Cerebellar nuclear complex (tissue), 1 donor: ENCODE measurements around the gene REEP5.
"Not testable (repeated sequence)": the region's sequence is repeated elsewhere in the genome, so short reads cannot be mapped to it uniquely, and the experiment has no call there.

Experiments
- DNase-seq, 2 experiments: peaks; one replicate each; lab custom pipeline; 2025; lab: John Stamatoyannopoulos, UW

Gene REEP5

DNA sequence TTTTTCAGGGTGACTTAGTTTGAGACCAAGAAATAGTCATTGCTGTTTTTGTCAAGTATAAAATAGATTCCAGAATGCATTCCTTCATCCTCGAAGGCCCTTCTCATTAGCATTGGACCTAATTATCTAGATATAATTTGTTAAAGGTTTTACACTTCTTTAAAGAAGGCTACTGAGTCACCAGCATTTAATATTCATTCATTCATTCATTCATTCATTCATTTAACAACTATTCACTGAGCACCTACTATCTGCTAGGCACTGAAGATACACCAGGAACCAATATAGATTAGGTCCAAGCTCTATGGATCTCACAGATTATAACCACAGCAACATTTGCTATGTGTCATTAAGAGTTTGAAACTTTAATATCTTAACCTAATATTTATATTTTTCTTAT is 11.1 kb upstream of the REEP5 start:
- no peak for DNase-seq

DNA sequence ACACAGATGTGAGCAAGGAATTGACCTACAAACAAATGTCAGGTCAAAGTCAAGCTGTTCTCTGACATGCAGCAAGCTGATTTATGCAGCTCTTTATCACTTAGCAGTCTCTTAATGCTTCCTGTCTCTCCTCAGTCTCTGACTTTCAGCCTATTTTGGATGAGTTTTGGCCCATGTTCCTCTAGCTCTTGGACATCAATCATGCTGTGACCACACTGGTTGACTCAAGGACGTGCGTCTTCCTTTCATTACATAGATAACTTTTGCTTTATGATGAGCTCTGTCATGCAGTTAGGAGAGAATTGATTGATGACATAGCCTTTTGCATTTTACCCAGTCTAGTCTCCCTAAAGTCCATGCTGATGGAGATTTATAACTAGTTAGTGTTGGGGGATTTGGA is 9.4 kb upstream of the REEP5 start:
- DNase-seq, result no peak

DNA sequence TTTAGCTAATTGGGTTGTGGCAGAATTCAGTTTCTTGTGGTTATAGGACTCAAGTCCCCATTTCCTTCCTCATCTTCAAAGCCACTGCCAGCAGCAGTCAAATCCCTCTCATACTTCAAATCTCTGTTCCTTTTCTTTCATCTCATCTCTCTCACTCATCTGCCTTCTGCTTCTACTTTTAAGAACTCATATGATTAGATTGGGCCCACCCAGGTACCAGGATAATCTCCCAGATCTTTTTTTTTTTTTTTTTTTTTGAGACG is 8.0 kb upstream of the REEP5 start:
- no peak for DNase-seq

DNA sequence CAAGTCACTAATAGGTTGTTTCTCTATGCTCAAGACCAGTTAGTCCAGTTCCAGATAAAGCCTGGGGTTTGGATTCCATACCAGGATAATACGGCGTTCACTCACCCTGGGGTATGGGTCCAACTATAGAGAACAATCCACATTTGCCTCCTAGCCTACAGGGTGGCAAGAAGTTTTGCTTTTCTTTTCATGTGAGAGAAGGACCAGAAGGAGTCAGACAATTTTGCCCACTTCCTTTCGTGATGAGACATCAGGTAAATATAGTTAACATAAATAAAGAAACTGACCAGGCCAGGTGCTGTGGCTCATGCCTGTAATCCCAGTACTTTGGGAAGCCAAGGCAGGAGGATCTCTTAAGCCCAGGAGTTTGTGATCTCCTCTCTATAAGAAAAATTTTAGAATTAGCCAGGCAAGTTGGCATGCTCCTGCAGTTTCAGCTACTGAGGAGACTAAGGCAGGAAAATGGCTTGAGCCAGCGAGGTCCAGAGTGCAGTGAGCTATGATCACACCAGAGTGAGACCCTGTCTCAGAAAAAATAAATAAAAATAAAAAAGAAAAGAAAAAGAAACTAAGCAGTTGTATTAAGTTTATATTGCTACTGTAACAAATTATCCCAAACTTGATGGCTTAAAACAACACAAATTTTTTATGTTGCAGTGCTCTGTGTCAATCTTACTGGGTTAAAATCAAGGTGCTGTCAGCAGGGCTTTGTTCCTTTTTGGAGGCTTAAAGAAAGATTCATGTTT is 7.5 kb upstream of the REEP5 start:
- DNase-seq, result no peak

DNA sequence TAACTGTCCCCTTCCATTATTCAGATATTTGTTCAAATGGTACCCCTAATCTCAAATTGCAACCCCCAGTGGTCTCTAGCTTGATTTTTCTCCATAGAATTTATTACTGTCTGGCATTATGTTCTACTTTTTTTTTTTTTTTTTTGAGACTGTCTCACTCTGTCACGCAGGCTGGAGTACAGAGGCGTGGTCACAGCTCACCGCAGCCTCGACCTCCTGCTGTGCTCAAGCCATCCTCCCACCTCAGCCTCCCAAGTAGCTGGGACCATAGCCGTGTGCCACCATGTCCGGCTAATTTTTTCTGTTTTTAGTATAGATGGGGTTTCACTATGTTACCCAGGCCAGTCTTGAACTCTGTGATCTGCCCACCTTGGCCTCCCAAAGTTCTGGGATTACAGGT is 2.0 kb upstream of the REEP5 start:
- DNase-seq, result no peak

DNA sequence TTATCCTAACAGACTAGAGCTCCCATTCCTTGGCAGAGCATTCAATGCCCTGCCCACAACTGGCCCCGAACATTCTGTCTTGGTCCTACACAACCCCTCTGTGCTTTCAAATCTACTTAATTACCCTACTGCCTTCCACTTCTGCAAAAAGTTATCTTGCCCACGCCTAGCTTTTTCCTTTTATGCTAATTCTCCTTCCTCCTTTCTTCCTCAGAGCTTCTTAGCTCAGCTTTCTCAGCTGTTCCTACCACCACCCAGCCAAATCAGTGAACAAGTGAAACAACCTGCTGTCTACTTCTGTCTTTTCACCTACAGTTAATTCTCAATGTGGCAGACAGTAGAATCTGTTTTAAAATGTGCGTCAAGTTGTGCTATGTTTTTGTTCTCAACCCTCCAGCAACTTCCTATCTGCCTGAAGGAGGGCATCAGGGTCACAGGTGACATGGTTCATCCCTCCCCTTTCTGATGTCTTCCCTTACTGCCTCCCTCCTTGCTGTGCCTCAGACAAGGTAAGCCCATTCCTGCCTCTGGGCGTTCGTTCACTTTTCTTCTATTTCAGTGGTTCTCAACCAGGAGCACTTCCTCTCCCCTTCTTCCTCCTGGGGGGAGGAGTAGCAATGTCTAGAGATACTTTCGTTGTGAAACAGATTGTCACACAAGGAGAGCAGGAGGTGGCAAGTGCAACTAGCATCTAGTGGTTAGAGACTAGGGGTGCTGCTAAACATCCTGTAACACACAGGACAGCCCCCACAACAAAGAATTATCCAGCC is 1.3 kb upstream of the REEP5 start:
- DNase-seq, result no peak

DNA sequence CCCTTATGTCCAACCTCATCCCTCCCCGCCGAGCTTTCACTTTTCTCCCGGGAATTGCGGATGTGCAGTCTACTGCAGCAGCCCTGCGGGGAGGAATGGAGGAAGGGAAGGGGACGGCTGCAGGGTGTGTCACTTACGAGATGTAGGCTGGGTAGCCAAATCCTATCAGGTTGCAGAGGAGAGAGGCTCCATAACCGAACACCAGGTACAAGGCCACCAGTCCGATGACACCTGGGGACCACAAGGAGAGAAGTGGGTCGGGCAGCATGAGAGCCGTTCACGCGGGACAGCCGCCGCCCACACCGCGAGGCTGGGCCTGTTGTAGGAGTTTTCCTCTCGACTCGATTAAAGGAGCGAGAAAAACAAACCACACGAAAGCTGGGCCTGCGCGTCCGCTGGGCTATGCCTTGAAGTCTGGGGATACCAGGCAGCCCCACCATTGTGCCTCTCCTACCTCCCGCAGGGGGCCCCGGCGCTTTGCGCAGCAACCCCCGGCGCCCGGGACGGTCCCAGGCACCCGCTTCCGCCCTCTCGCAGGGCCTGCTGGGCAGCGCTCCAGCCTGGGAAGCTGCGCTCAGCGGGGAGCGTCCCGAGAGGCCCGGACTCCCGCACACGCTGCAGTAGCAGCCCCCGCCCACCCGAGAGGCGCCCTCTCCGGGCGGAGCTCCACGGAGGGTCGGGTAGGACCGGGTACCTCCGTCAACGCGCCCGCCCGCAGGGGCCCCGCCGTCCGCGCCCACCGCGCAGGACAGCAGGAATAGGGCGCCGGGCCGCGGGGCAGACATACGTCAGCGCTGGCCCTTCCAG is 798 bp downstream of the REEP5 start:
- no peak for DNase-seq

DNA sequence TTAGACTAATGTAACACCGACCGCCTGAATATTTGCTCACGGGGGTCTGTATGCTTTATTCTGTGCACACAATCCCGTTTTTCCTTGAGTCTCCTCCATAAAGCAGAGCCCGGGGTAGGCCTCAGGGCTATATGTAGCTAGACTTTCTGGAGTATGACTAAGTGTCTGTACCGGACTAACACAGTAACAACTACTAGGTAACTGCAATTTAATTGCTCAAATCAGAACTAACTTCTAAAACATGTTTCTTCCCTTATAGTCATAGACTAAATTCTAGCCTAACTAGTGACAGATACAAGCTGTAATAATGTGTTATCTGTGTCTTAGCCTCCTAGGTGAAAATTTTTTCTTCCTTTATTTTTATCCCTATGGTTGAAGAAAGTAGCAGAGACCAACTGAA is 2.1 kb downstream of the REEP5 start:
- DNase-seq, result no peak

DNA sequence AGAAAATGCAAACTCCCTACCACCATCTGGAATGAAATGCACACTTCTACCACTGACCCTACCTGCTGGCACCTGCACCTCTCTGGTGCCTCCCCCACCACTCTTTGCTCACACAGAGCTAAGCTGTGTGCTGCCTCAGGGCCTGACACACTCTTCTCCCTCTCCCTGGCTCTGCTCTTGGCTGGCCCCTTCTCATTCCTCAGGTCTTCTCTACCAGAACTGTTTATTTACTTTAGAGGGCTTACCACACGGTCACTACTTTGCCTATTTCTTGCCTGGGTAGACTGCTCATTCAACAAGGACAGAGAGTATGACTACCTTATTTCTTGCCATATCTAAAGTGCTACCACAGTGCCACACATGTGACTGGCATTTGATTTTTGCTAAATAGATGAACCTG is 3.3 kb downstream of the REEP5 start:
- no peak for DNase-seq

DNA sequence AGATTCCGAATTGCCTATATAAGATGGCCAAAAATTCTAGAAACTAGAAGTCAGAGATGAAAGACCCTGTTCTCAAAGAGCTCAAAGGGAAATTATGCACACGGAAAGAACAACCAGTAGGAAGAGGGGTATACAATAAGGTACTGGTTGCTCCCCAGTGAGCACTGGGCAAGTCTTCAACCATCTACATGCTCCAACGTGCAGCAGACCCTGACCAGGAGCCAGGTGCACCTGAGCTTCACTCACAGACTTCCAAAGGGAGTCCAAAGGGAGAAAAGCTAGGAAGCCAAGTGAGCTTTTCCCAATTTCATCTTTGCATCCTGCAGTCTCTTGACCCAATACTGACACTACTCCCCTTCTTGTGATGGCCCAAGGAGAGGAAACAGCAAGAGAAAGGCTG is 3.9 kb downstream of the REEP5 start:
- no peak for DNase-seq

DNA sequence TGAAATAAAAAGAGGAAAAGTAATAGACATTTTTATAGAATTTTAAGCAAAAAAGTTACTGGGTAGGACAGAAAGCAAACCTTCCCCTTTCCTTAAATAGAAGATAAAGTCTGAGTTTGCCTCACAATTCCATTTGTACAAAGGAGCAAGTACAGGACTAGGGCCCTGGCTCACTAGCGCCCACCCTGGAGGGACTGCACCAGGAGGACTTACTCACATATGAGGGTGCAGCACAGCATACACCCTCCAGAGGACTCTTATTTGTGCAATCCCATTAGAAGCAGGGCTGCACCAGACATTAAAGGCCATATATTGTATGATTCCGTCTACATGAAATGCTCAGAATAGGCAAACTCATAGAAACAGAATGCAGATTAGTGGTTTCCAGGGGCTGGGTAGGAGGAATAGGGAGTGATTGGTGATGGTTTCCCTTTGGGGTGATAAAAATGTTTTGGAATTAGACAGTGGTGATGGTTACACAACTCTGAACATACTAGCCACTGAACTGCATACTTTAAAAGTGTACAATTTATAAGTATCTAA is 4.5 kb downstream of the REEP5 start:
- no peak for DNase-seq

DNA sequence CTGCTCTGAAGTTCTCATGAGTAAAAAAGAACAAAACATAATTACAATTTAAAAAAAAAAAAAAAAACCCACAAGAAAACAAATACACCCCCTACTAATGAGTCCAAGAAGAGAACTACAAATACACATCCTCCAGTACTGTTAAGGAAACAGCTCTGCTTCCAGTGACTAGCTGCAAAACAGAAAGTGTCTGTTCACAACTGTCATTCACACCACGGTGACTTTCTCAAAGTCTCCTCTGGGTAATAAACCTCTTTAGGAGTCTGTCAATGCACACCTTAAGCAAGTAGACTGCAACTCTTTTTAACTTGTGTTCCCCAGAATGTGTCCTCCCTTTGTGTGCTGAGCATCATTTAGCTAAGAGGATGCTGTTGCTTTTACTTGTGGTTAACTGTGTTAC is 6.2 kb downstream of the REEP5 start:
- DNase-seq, result no peak

DNA sequence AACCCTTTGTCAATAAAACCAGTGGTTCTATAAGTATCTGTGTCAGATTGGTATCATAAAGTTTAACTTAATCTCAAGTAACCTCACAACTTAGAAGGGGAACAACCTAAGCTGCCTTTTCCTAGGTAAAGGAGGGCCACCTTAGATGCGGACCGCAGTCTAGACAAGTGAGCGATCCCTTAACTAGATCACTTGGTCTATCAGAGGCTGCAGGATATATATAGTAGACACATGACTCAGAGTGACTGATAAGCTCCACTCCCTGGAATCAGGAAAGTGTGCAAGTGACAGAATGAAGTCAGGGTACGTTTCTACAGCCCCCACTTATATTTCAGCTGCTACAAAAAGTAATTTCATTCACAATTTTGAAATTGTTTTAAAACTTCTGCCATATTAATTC is 7.4 kb downstream of the REEP5 start:
- no peak for DNase-seq

DNA sequence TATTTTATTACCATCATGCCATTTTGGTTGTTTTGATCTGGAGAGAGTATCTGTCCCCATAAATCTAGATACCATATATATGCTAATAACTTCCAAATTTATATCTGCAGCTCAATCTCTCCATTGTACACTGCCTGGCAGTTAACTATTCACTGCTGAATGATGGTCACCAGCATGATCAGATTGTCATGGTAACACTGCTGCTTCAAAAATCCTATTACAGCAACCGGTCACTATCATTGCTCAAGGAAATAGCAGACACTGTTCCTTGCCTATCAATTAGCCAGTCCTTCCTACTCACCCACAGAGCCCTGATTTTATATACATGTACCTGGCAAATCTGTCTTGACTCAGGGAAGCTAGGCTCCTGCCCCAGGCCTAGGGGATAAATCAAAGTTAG is 11.5 kb downstream of the REEP5 start:
- DNase-seq, result no peak

DNA sequence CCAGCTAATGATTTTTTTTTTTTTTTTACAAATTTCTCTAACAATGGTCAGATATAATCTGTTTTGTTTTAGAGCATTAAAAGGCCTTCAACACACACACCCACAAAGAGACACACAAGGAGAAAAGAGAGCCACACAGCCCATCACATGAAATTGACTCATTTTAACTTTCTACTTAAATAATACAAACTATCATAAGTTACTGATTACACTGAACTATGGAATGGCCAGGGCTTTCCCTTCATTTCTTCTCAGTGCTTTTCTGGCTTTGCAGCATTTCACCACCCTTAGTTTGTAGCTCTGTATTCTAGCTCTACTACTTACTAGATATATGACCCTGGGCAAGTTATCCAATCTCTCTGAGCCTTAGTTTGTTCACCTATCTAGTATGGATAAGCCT is 13.2 kb downstream of the REEP5 start:
- DNase-seq, result no peak

DNA sequence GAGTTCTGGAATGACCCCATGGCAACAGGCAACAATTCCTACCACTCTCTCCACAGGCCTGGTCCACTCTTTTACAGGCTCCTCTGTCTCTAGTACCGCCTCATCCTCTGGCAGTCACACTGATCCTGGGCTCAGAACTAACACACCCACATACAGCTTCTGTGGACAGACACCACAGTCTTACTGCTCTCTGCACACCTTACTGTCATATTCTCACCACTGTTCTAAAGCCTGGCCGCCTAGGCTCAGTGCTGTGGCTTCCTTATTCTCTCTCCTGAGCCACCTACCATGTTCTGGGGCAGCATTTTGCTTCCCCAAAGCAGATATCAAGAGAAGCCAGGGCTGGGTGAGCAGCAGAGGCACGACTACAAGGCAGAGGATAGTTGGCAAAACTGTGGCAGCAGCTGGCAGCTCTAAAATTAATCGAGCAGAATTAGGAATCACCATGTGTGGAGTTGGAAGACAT is 14.8 kb downstream of the REEP5 start:
- DNase-seq, result no peak

DNA sequence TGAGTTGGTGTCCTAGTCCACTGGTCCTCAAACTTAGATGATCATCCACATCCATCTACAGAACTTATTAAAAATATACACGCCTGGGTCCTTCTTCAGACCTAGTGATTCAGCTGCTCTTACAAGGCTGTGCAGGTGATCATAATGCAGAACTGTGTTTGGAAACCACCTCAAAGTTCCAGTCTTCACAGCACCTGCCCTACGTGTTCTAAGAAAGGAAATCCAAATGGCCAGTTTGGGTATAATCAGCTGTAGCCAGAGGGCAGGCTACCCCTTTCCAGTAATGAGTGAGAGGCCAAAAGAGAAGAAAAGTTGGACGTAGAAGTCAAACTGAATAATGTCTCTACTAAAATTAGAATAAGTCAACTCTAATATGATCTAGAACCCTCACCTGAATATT is 15.4 kb downstream of the REEP5 start:
- DNase-seq, result no peak

DNA sequence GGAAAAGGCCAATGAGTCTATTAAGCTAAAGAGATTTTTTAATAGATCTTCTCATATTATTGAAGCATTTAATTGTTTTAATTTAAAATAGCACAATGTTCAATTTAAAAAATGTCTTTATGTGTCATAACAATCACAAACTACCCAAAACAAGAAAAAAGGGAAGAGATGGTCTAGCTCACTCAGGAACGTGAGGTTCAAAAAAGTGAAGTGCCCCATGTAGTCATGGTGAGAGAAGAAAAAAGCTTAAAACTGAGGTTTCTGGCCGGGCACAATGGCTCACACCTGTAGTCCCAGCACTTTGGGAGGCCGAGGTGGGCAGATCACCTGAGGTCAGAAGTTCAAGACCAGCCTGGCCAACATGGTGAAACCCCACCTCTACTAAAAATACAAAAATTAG is 17.0 kb downstream of the REEP5 start:
- not testable (repeated sequence) for DNase-seq

DNA sequence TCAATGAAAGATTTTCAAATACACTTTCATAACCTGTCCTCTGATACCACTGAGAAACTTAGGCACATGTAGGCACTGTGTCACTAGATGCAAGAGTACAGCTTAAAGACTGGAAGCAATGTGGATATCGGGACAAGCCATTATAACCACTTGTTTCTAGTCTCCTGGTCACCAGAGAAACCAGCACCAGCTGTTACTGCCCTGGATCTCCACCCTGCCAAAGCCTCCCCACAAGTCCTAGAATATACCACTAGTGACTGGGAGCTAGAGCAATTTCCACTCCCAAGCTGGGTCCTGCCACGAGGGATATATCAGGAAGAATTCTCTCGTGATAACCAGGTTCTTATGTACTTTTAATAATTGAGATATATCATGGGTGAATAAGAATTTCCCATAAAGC is 19.5 kb downstream of the REEP5 start:
- no peak for DNase-seq

DNA sequence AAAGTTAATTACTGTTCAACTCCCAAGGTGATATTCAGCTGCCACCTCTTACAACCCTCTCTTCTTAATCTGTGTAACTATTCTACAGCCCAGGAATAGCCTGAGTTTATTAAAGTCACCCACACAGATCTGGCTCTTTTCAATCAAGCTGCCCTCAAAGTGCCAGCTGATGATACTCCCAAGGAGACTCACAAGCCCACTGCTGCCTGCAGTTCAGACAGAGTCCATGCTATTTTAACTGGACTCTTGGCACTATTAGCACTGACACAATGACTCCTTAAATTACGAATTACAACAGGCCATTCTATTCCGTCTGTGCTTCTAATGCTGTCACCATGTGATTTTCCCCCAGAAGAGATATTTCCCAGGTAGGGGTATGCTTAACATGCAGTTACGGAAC is 26.3 kb downstream of the REEP5 start:
- DNase-seq, result no peak

DNA sequence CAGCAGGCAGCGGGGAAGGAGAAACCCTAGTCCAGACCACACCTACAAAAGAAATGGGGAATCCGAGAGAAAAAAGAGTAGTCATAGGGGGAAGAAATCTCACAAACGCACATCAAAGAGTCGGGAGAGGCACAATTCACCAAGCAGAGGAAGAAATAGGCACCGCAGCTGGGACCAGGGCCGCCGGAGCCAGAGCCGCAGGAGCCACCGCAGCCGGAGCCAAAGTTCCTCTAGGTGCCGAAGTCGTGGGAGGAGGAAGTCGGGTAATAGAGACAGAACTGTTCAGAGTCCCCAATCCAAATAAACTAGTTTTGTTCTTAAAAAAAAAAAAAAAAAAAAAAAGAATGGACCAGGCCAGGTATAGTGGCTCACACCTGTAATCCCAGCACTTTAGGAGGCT is 29.3 kb downstream of the REEP5 start:
- no peak for DNase-seq

DNA sequence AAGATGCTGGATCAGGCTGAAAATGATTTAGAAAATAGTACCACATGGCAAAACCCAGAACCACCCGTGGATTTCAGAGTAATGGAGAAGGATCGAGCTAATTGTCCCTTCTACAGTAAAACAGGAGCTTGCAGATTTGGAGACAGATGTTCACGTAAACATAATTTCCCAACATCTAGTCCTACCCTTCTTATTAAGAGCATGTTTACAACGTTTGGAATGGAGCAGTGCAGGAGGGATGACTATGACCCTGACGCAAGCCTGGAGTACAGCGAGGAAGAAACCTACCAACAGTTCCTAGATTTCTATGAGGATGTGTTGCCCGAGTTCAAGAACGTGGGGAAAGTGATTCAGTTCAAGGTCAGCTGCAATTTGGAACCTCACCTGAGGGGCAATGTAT is 30.0 kb downstream of the REEP5 start:
- DNase-seq, result not testable (repeated sequence)

DNA sequence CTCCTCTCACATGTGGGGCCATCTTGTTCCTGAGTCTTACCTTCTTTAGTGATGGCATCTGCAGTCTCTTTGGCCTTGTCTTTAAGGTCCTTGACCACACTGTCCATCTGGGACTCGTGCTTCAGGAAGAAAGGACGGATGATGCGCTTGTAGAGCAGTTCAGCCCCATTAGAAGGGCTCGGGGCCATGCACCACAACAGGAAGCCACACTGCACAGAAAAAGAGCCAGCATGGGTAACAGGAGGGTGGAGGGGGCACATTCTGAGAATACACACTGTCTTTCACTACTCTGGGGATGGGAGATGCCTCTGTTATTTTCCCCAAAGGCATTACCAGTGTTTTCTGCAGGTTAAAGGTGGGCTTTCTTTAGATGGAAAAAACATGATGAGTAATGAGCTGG is 35.1 kb downstream of the REEP5 start:
- no peak for DNase-seq
